AG04450 (cell line): ENCODE results near the gene SLC11A1. TPM values are rescaled to one million over a fixed set of nuclear protein-coding genes. Genes with fewer than 3 reads are reported as not detected.

Experiments used
- CTCF ChIA-PET: fragments of 300-600, 350-600 bp; formaldehyde crosslinking; extraction: SDS; loops from one replicate; lab custom pipeline; 2022; ENCODE audit warnings: antibody characterized with exemption, inconsistent platforms; lab: Charles Lee
- POLR2A ChIA-PET: fragments of 350-600 bp; formaldehyde crosslinking; extraction: SDS; loops from one replicate; lab custom pipeline; 2021; ENCODE audit warnings: antibody characterized with exemption, inconsistent platforms; lab: Yijun Ruan, JAX
- DNase-seq: peaks from one replicate; pipeline ENCODE4 v3.0.0-alpha.2; 2011; ENCODE audit warnings: low read depth, low spot score
- H3K27ac ChIP-seq: one replicate; pipeline ENCODE4 v1.5.1; 2012; ENCODE audit warnings: low read depth, low read length, control low read depth
- H3K27me3 ChIP-seq: one replicate; pipeline ENCODE4 v1.6.0; 2012; ENCODE audit warnings: low read length; ENCODE audit not compliant: control insufficient read depth, insufficient read depth
- H3K4me3 ChIP-seq: 2 replicates; pipeline ENCODE4 v1.5.1; 2011; ENCODE audit warnings: mild to moderate bottlenecking, low read depth, low read length, control low read depth
- H3K9me3 ChIP-seq: 2 replicates; pipeline ENCODE4 v1.5.1; 2012; ENCODE audit warnings: low read length; ENCODE audit not compliant: control insufficient read depth, insufficient read depth
- polyA plus RNA-seq: library from polyadenylated mRNA; depleted of rRNA; stranded (reverse); fragments of >200 nt; gene quantifications from 2 replicates; pipeline ENCODE4 v1.2.3, GENCODE V29; 2011
- TF ChIP-seq, protein P1 (sequence below): IDR thresholded peaks from 2 replicates; pipeline ENCODE4 v1.5.1; 2011; ENCODE audit warnings: low read depth, low read length, control low read depth, inconsistent platforms

SLC11A1 gene
- polyA plus RNA-seq, 1 experiment = not detected

DNA sequence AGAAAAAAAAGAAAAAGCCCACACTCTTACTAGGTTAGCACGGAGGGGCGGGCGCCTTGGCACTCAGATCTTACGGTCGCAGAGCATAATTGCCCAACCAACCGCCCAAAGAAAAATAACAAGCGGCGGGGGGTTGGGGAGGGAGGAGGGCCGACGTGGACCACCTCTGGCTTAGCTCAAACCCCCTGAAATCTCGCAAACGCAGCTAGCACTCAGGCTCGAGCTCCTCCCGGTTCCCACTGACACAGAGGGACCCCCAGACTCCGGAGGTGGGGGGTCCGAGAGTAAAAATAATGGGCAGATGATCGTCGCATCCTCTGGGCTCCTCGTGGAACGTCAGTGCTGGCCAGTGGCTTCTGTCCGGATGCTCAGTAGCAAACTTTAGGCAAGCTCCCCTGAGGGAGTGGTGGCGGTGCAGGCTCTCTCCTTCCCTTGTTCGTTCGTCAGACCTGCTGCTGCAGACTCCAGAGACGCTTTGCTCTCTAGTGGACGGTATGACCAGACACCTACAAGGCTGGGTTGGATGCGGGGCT is 13.4 kb upstream of the SLC11A1 start:
- H3K4me3 ChIP-seq = no peak overlapping the region
- no peak overlapping the region for H3K27ac ChIP-seq
- TF ChIP-seq, protein P1, sequence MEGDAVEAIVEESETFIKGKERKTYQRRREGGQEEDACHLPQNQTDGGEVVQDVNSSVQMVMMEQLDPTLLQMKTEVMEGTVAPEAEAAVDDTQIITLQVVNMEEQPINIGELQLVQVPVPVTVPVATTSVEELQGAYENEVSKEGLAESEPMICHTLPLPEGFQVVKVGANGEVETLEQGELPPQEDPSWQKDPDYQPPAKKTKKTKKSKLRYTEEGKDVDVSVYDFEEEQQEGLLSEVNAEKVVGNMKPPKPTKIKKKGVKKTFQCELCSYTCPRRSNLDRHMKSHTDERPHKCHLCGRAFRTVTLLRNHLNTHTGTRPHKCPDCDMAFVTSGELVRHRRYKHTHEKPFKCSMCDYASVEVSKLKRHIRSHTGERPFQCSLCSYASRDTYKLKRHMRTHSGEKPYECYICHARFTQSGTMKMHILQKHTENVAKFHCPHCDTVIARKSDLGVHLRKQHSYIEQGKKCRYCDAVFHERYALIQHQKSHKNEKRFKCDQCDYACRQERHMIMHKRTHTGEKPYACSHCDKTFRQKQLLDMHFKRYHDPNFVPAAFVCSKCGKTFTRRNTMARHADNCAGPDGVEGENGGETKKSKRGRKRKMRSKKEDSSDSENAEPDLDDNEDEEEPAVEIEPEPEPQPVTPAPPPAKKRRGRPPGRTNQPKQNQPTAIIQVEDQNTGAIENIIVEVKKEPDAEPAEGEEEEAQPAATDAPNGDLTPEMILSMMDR = 0 out of 2 replicates have a peak, but pooled peaks have one; percentile 7
- peaks cover 9% of the 10 kb centered on the region for H3K9me3 ChIP-seq
- DNase-seq = no peak
- POLR2A ChIA-PET = interaction anchor here (0.9 kb wide), 1 partner anchor 27 kb away, joined by 5 read pairs; no protein-coding TSS in a partner anchor
- CTCF ChIA-PET = interaction anchor here (0.9 to 1.3 kb wide), 3 partner anchors 12 to 76 kb away, joined by 3 to 5 read pairs (median 3); partner anchors contain the start of gene CATIP
- peaks cover 4% of the 10 kb centered on the region for H3K27me3 ChIP-seq

DNA sequence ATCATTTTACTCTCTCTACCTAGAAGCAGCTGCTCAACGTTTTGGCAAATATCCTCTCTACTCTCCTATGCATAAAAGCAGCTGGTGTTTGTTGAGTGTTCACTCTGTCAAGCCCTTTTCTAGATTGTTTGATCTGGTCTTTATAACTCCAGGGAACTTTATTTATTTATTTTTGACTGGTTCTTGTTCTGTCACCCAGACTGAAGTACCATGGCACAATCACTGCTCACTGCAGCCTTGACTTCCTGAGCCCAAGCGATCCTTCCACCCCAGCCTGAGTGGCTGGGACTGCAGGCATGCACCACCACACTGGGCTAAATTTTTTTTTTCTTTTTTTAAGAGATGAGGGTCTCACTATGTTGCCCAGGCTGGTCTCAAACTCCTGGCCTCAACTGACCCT is 12.7 kb upstream of the SLC11A1 start:
- CTCF ChIA-PET = interaction anchor here (0.9 to 1.3 kb wide), 4 partner anchors 12 to 77 kb away, joined by 3 to 5 read pairs (median 3); partner anchors contain the start of gene CATIP
- POLR2A ChIA-PET = interaction anchor here (0.9 kb wide), 1 partner anchor 27 kb away, joined by 5 read pairs; no protein-coding TSS in a partner anchor
- Histone ChIP-seq H3K4me3 (no peak overlapping the region), H3K27me3 (peaks cover 4% of the 10 kb centered on the region), H3K27ac (no peak overlapping the region), H3K9me3 (peaks cover 9% of the 10 kb centered on the region)
- DNase-seq = no peak
- TF ChIP-seq, protein P1 = no peak

DNA sequence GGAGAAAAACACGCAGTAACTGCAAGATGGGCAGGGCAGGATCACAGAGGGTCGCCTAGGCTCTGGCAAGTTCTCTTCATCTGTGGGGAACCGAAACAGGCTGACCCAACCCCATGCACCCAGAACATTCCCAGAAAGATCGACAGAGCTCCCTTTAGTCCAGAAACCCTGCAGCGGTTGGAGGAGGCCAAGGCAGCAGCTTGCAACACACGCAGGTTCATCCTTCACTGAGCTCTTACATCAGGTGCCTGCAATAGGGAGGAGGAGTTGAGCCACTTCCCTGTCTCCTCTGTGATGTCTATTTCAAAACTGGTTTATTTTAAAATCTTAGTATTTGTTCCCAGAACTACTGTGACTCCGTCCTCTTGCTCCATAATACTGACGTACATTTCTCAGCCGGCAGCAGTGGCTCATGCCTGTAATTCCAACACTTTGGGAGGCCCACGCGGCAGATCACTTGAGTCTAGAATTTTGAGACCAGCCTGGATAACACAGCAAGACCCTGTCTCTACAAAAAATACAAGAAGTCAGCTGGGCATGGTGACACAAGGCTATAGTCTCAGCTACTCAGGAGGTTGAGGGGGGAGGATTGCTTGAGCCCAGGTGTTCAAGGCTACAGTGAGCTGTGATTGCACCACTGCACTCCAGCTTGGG is 11.5 kb upstream of the SLC11A1 start:
- ChIA-PET CTCF (interaction anchor here (1.3 to 1.6 kb wide), 2 partner anchors 15 to 25 kb away, joined by 3 to 6 read pairs; no protein-coding TSS in a partner anchor), POLR2A (interaction anchor here (0.6 kb wide), 1 partner anchor 85 kb away, joined by 3 read pairs; no protein-coding TSS in a partner anchor)
- TF ChIP-seq, protein P1 = no peak
- no peak overlapping the region for H3K4me3 ChIP-seq
- no peak overlapping the region for H3K27ac ChIP-seq
- peaks cover 9% of the 10 kb centered on the region for H3K9me3 ChIP-seq
- peak; percentile 10 for DNase-seq
- H3K27me3 ChIP-seq = peaks cover 4% of the 10 kb centered on the region

DNA sequence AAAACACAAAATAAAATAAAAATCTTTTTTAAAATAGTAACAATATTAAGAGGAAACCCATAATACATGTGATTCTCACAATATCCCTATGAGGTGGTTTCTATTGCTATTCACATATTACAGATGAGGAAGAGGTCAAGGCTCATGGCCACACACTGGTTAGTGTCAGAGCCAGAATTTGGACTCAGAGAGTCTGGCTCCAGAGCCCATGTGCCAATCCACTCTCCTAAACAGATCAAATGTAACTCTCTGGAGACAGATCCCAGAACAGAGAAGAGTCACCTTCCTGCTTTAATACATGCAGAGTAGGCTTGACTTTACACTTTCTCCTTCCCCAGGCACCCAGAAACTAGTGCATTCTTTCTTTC is 10.1 kb upstream of the SLC11A1 start:
- H3K4me3 ChIP-seq = no peak overlapping the region
- H3K9me3 ChIP-seq = peaks cover 6% of the 10 kb centered on the region
- ChIA-PET POLR2A (no interaction called here), CTCF (no interaction called here)
- H3K27ac ChIP-seq = no peak overlapping the region
- DNase-seq = no peak
- TF ChIP-seq, protein P1 = no peak
- H3K27me3 ChIP-seq = no peaks in the 10 kb centered on the region

- DNase-seq = no peak
- TF ChIP-seq, protein P1 = no peak
- Histone ChIP-seq H3K4me3 (no peak overlapping the region), H3K27me3 (peaks cover 2% of the 10 kb centered on the region), H3K9me3 (no peaks in the 10 kb centered on the region), H3K27ac (no peak overlapping the region)
- POLR2A ChIA-PET = no interaction called here
- CTCF ChIA-PET = no interaction called here
These were observed 7.3 kb upstream of the SLC11A1 start for GRCh38 chr2:218374795-218375194.
